Prostate gland (tissue), 2 donors: ENCODE data around the gene NR2C2. TPM values are rescaled to one million over a fixed set of nuclear protein-coding genes. Genes with fewer than 3 reads are reported as not detected.

Experiments used
- DNase-seq: peaks from one replicate; pipeline ENCODE4 v3.0.0-alpha.2; 2019; ENCODE audit warnings: low spot score
- H3K27ac ChIP-seq, 2 donors: fragments of 200-600 bp; sonication (generic); 2 replicates each; pipeline ENCODE4 v1.5.1; 2017 to 2019
- H3K27me3 ChIP-seq: fragments of 200-600 bp; sonication (generic); replicated peaks from 2 replicates; pipeline ENCODE4 v1.5.1; 2019; ENCODE audit not compliant: insufficient read depth
- H3K36me3 ChIP-seq, 2 donors: fragments of 200-600 bp; sonication (generic); 1 replicate in 1 of 2; 2 replicates in 1 of 2; pipeline versions ENCODE4 v1.5.1 to v1.8.1; 2017 to 2019
- H3K4me1 ChIP-seq: fragments of 200-600 bp; sonication (generic); replicated peaks from 2 replicates; pipeline ENCODE4 v1.5.1; 2019
- H3K4me3 ChIP-seq, 2 donors: fragments of 200-600 bp; sonication (generic); 2 replicates each; pipeline ENCODE4 v1.5.1; 2017 to 2019
- H3K9me3 ChIP-seq: fragments of 200-600 bp; sonication (generic); 2 replicates; pipeline ENCODE4 v1.5.1; 2017
- CTCF ChIP-seq, 4 experiments: fragments of 200-600 bp in 2 of 4; fragments of 450-650 bp in 2 of 4; sonication (generic) in 2 of 4; IDR thresholded peaks; 1 replicate in 3 of 4; 2 replicates in 1 of 4; pipeline ENCODE4 v1.5.1; 2016 to 2019; ENCODE audit warnings: antibody characterized with exemption in 4 of 4, mild to moderate bottlenecking in 2 of 4, moderate library complexity in 2 of 4
- POLR2A ChIP-seq: fragments of 450-650 bp; IDR thresholded peaks from one replicate; pipeline ENCODE4 v1.6.1; 2016; ENCODE audit warnings: antibody characterized with exemption, mild to moderate bottlenecking
- POLR2AphosphoS5 ChIP-seq: sonication (generic); formaldehyde crosslinking; IDR thresholded peaks from one replicate; pipeline ENCODE4 v1.6.1; 2017; ENCODE audit warnings: antibody characterized with exemption
- WGBS: methylation state at CpG from one replicate; pipeline ENCODE4 v1.1.5; 2018; 5-methylcytosine and 5-hydroxymethylcytosine counted together
- intact Hi-C: fragments of 100-400 bp; cut with DNase I; formaldehyde crosslinking; loops from one replicate; pipeline ENCODE4 v1.14.2; 2022
- total RNA-seq, 2 donors: library from RNA; depleted of rRNA; stranded (reverse); fragments of >200 nt; gene quantifications; one replicate each; pipeline ENCODE4 v1.1.0, GENCODE V29; 2016

NR2C2 gene
- total RNA-seq, 2 donors from 2014 or later, result 36.8 to 78.5 TPM

- no peak overlapping the region for H3K27ac ChIP-seq
Observed at GRCh38 chr3:14969671-14970070, 22.3 kb downstream of the NR2C2 start.

GRCh38 chr3:14976317-14976716 is 28.9 kb downstream of the NR2C2 start:
- intact Hi-C loops, result no loop called here
- Histone ChIP-seq H3K4me1 (no peaks in the 10 kb centered on the region), H3K27ac (no peak overlapping the region), H3K27me3 (no peaks in the 10 kb centered on the region), H3K4me3 (no peak overlapping the region), H3K9me3 (no peaks in the 10 kb centered on the region), H3K36me3 (no peaks in the 10 kb centered on the region)
- DNase-seq, result no peak
- TF ChIP-seq CTCF (IDR thresholded peaks at IDR 0.05), result no peak
- no peak for TF ChIP-seq POLR2A
- no peak for TF ChIP-seq POLR2AphosphoS5
- 35% methylated on average over 1 of the region's 1 CpG for WGBS

More at GRCh38 chr3:14969671-14970070, 22.3 kb downstream of the NR2C2 start:
- H3K4me1 ChIP-seq, result no peaks in the 10 kb centered on the region
- no peaks in the 10 kb centered on the region for H3K9me3 ChIP-seq
- intact Hi-C loops, result no loop called here
- no peaks in the 10 kb centered on the region for H3K36me3 ChIP-seq
- H3K27me3 ChIP-seq, result no peaks in the 10 kb centered on the region
- TF ChIP-seq POLR2AphosphoS5 (no peak), POLR2A (no peak), CTCF (IDR thresholded peaks at IDR 0.05) (no peak)
- 96% methylated on average over 1 of the region's 1 CpG for WGBS
- no peak for DNase-seq
- no peak overlapping the region for H3K4me3 ChIP-seq

GRCh38 chr3:14980689-14981088 is 33.3 kb downstream of the NR2C2 start:
- no peak for DNase-seq
- WGBS, result 72% methylated on average over 4 of the region's 4 CpGs
- Histone ChIP-seq H3K36me3 (no peaks in the 10 kb centered on the region), H3K4me1 (no peaks in the 10 kb centered on the region), H3K27me3 (no peaks in the 10 kb centered on the region), H3K27ac (no peak overlapping the region), H3K9me3 (no peaks in the 10 kb centered on the region), H3K4me3 (no peak overlapping the region)
- intact Hi-C loops, result no loop called here
- TF ChIP-seq CTCF (IDR thresholded peaks at IDR 0.05) (no peak), POLR2AphosphoS5 (no peak), POLR2A (no peak)

GRCh38 chr3:14984581-14985113 is 37.3 kb downstream of the NR2C2 start:
- intact Hi-C loops, result no loop called here
- Histone ChIP-seq H3K36me3 (no peaks in the 10 kb centered on the region), H3K27me3 (no peaks in the 10 kb centered on the region), H3K9me3 (no peaks in the 10 kb centered on the region), H3K4me1 (no peaks in the 10 kb centered on the region), H3K4me3 (no peak overlapping the region), H3K27ac (no peak overlapping the region)
- no peak for DNase-seq
- 98% methylated on average over 3 of the region's 3 CpGs for WGBS
- no peak for TF ChIP-seq POLR2AphosphoS5
- TF ChIP-seq CTCF (IDR thresholded peaks at IDR 0.05), result no peak
- no peak for TF ChIP-seq POLR2A

- Histone ChIP-seq H3K9me3 (no peaks in the 10 kb centered on the region), H3K4me3 (no peak overlapping the region), H3K27ac (no peak overlapping the region), H3K36me3 (no peaks in the 10 kb centered on the region), H3K27me3 (no peaks in the 10 kb centered on the region), H3K4me1 (no peaks in the 10 kb centered on the region)
- over 99% methylated on average over 3 of the region's 3 CpGs for WGBS
- DNase-seq, result no peak
- TF ChIP-seq POLR2A (no peak), POLR2AphosphoS5 (no peak), CTCF (IDR thresholded peaks at IDR 0.05) (no peak)
- intact Hi-C loops, result no loop called here
Observed at GRCh38 chr3:14988988-14989394, 41.6 kb downstream of the NR2C2 start.
